HG03108 (cell line): Measurements from ENCODE around the gene MUC6.
"Not testable (repeated sequence)": the region's sequence is repeated elsewhere in the genome, so short reads cannot be mapped to it uniquely, and the experiment has no call there.

Experiments used
- ATAC-seq: cut with Tn5 transposase; IDR thresholded peaks from one replicate; pipeline ENCODE4 v1.9.1; 2021; ENCODE audit warnings: moderate library complexity; ENCODE audit not compliant: unreplicated experiment

MUC6 gene

GRCh38 chr11:991711-992307, 44.7 kb downstream of the MUC6 start:
- ATAC-seq = no peak

DNA sequence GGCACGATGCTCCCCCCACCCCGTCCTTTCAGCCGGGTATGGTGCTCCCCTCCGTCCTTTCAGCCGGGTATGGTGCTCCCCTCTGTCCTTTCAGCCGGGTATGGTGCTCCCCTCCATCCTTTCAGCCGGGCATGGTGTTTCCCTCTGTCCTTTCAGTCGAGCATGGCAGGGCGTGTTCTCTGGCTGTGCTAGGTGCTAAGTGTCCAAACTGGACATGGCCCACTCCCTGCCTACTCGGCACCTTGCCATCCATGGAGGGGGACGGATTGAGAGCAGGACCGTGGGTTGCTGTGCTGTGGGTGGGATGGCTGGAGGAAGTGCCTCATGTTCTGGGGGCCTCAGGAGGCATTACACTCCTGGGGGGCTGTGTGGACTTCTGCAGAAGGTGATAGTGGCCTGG, 45.5 kb downstream of the MUC6 start:
- no peak for ATAC-seq

DNA sequence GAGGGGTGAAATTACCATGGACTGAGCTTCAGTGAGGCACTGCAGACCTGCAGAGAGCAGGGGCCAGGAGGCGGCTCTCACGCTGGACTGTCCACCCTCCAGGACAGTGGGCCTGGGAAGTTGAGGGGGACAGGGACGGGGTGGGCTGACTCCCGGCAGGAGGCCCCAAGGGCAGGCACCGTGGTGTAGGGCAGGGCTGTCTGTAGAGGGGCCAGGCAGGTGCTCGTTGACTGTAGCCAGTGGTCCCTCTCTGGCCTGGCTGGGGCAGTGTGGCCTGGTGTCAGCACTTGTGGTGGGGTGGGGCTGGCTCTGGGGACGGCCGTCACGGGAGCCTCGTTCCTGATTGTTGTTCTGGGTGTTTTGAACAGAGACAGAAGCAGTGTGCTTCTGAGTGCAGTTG, 46.4 kb downstream of the MUC6 start:
- no peak for ATAC-seq

DNA sequence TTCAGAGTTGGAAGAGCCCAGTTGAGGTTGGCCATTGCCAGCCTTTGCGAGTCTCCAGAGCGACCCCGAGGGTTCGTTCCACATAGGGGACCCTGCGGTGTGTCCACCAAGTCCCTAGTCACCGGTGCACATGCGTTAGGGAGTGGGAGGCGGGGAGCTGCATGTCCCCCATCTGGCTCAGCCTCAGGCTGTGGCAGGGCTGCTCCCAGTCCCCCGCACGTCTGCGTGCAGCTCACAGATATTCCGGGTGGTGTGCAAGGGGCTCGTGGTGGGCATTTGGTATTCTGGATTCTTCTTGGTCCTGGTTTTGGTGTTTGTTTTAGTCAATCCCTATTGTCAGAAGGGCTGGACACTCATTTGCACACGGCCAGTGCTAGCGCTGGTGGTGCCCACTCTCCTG, 48.8 kb downstream of the MUC6 start:
- no peak for ATAC-seq

GRCh38 chr11:986952-987305, 49.6 kb downstream of the MUC6 start:
- ATAC-seq = no peak

GRCh38 chr11:986270-986951, 50.1 kb downstream of the MUC6 start:
- ATAC-seq = no peak

DNA sequence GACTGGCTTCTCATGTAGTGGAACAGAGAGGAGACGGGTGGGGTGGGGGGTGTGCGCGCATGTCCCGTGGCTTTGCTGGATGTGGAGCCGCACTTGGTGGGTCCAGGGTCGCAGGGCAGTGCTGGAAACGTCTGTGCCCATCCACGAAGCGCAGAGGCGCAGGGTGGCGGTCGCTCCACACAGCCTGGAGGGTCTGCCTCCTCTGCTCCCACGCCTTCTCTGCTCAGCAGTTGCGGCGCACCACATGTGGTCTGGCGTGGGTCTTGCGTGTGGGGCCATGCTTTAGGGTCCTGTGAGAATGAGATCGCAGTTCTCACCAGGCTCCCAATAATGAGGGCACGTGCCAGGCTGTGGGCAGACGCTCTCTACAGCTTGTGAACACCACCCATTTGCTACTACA, 50.7 kb downstream of the MUC6 start:
- ATAC-seq = no peak

GRCh38 chr11:985406-985805, 51.1 kb downstream of the MUC6 start:
- no peak for ATAC-seq

- no peak for ATAC-seq
These were observed 52.0 kb downstream of the MUC6 start for GRCh38 chr11:984546-984945.

DNA sequence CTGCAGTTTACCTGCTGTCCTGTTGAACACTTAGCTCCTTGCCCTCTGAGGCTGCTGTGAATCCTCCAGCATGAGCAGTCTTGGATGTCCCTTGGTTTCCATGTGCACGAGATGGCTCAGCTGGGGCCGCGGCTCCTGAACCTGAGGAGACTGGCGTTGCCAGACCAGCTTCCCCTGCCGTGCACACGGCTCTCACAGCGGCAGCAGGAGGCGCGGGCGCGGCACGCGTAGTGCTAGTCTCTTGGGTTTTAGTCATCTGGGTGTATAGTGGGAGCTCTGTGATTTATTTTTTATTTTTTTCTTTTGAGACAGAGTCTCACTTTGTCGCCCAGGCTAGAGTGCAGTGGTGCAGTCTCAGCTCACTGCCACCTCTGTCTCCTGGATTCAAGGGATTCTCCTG, 54.8 kb downstream of the MUC6 start:
- ATAC-seq = no peak

GRCh38 chr11:980438-981357, 55.8 kb downstream of the MUC6 start:
- ATAC-seq = no peak

DNA sequence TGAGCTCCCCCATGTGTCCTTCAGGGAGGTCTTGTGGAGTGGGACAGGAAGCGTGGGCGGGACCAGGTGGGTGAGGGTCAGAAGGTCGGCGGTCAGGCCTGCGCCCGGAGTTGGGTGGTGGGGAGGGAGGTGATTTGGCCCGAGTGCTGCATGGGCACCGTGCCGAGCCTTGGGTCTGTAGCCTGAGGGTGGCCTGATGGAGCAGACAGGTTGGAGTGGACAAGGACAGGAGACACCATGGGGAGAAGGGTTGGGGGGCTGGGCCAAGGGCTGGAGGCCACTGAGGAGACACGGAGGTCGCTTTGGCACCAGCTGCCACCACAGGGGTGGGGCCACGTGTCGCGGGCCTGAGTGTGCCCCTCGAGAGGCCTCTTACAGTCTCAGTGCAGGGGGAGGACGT, 57.7 kb downstream of the MUC6 start:
- ATAC-seq = no peak

- no peak for ATAC-seq
These were observed 58.4 kb downstream of the MUC6 start for GRCh38 chr11:977830-978720.

DNA sequence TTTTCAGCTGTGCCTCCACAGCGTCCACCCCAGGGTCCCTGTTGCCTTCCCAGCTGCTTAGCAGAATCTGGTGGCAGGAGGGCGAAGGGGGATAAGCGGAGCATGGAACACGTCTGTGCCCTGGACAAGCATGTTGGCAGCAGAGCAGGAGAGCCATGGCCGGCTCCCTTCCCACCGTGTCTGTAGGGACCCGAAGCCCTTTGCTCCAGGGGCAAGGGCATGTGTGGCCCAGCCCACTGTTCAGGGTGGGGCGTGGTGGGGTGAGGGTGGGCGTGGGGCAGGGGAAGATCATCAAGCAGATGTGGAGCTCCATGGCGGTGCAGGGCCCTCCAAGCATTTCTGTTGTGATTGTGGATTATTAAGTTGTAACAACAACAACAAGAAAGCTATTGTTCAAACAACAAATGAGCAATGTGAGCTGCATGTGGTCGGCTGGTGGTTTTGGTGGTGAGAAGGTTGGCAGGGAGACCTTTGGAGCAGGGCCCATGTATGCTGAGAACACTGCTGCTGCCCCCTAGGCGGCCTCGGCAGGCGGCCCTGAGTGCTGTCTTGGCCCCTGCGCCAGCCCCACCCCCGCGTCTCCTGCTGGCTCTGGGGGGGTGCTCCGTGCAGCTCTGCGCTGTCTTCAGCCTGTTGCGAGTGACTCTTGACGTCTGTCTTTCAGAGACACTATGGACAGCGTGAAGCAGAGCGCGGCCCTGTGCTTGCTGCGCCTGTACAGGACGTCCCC, 59.9 kb downstream of the MUC6 start:
- ATAC-seq = no peak

DNA sequence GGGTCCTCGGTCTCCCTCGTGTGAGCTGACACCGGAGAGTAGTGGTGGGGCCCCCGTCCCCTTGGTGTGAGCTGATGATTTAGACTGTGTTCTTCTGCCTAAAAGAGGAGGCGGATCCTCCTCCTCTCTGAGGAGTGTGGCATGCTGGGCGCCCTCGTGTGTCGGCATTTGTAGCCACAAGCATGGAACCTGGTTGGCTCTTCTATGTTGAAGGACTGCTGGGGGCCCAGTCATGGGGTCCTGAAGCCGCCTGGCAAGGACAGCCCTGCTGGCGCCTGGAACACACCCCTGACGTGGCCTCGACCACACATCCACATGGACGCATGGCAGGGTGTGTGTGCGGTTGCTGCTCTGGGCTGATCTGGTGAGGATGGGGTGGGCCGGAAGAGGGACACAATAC, 60.7 kb downstream of the MUC6 start:
- ATAC-seq = no peak

GRCh38 chr11:975376-975775, 61.1 kb downstream of the MUC6 start:
- not testable (repeated sequence) for ATAC-seq

GRCh38 chr11:973237-973636, 63.3 kb downstream of the MUC6 start:
- no peak for ATAC-seq

- ATAC-seq = no peak
These were observed 63.9 kb downstream of the MUC6 start for GRCh38 chr11:972523-973211.

GRCh38 chr11:971731-972365, 64.7 kb downstream of the MUC6 start:
- no peak for ATAC-seq
